Left lobe of liver (tissue), 2 donors: Measurements from ENCODE around the gene GLI2. TPM values are rescaled to one million over a fixed set of nuclear protein-coding genes. Genes with fewer than 3 reads are reported as not detected.

Source experiments
- ATAC-seq: fragments of 200-7000 bp; cut with Tn5 transposase; one replicate; pipeline ENCODE4 v1.9.1; 2020; ENCODE audit warnings: mild to moderate bottlenecking, moderate library complexity
- DNase-seq: peaks from one replicate; pipeline ENCODE4 v3.0.0-alpha.2; 2020; ENCODE audit warnings: low spot score
- total RNA-seq: library from RNA; stranded (reverse); gene quantifications from one replicate; pipeline ENCODE4 v1.2.1, GENCODE V29; 2021
- donor health status: DM: no; HTN: no; CAD: no; lungs with moderate emphysema.
- donor health status: DM: no; HTN: yes; CAD: no.

Gene GLI2
- total RNA-seq, 1 donor from 2014 or later, result 0.30 TPM

DNA sequence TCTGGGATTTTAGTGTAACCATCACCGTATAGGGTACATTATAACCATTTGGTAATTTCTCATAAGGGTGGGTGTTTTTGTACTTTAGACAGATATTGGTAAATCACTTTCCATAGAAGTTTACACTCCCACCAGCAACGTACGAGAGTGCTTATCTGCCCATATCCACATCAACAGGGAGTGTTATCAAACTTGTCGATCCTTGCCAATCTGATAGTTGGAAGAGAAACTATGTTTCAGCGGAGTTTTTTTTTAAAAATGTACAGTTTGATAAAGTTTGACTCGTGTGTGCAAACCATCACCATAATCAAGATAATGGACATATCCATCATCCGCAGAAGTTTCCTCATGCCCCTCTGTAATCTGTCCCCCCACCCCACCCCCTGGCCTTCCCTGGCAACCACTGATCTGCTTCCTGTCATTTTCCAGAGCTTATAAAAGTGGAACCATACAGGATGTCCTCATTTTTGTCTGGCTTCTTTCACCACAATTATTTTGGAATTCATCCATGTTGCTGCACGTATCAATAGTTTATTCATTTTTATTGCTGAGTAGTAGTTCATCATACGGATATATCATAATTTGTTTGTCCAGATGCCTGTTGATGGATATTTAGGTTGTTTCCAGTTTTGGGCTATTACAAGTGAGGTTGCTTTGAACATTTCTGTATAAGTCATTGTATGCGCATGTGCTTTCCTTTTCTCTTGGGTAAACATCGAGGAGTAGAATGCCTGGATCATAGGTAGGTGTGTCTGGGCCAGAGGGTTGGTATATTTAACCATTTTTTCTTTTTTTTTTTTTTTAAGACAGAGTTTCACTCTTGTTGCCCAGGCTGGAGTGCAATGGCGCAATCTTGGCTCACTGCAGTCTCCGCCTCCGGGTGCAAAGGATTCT, 18.6 kb downstream of the GLI2 start:
- ATAC-seq, result no peak
- peak; percentile 12 for DNase-seq

DNA sequence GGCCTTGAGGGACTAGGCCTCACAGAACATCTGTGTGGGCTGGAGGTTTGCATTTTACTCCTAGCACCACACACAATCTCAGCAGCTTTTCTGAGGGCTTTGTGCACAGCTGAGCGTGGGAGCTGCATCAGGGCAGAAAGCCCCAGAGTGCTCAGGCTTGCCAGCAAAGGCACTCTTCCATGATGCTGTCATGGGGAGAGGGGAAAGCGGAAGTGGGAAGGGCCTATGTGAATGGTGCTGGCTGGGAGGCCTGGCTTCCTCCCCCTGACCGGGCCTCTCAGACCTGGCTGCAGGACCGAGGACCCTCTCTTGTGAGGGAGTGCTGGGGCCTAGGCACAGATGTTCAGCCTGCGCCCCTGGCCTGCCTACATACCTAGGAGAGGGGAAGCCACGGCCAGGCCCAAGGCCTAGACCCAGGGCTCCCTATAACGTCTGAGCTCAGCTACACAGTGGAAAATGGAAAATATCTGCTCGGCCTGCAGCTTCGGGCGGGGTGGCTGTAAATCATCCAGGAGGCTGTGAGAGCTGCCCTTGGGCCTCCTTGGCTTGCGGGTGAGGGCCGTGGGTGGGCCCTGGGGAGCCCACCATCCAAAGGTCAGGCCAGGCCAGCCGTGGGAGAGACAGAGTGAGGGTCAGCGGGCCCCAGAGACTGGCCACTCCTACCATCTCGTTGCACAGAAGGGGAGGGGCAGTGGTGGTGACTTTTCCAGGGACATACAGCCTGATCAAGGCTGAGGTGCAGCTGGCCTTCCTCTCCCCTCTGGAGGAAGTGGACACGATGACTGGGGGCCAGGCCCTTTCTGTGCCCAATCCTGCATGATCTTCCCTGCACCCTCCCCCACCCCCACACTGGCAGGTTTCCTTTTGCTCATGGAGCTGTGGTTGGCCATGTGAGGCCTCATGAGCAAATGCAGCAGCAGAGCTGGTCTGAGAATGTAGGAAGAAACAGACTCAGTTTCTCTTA, 22.8 kb downstream of the GLI2 start:
- ATAC-seq (peak; percentile 37), DNase-seq (peak; percentile 44)

DNA sequence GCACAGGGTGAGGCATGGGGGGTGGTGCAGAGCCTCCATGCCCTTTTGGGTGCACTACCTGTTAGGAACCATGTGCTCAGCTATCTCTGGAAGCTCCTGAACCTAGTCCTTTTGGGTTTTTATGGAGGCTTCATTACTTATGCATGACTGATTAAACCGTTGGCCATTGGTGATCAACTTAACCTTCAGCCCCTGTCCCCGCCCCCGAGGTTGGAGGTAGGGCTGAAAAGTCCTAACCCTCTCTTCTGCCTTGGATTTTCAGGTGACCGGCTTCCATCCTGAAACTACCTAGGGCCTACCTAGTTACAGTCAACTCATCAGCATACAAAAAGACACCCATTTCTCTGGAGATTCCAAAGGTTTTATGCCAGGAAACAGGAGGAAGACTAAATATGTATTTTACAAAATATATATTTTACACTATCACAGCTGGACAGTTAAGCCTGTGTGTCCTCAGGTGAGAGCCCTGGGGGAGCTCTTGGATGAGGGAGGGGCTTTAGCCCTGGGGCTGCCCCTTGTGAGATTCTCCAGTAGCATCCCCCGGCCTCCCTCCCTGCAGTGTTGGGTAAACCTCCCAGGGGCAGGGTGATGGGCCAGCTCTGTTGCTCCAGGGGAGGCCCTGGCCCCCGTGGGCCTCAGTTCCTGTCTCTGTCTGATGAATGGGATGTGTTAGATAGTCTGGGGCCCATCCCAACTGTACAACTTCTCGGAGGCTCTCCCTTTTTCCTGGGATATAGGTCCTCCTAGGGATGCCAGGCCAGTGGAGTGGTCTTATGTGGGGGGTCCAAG, 24.1 kb downstream of the GLI2 start:
- ATAC-seq (no peak), DNase-seq (no peak)

DNA sequence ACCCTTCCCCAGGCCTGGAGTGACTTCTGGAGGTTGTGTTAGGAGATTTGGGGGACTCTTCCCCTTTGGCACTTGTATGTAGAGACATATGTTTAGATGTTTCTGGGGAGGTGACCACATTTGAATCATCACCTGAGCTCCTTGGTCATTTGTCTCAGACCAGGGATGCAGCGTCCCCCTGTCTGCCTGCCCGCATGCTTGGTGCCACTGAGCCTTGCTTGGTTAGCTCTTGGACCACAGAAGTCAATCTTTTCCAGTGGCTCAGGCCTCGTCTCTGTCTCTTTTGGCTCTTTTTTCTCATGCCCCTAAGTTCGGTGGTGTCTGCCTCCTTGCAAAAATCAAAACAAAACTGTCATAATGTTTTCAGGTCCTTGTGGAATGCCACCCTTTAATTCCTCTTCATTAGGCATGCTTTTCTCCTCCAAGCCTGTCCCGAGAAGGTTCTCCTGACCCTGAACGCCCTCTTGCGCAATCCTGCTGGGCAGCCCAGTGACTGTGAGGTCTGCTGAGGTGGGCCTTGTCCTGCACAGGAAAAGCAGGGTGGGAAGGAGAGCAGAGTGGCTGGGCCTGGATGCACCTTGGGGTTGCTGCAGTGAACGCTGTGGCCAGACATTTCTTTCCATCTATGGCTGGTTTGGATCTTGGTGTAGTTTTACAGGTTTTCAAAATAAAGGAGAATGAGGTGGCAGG, 24.9 kb downstream of the GLI2 start:
- DNase-seq, result peak; percentile 21
- no peak for ATAC-seq

DNA sequence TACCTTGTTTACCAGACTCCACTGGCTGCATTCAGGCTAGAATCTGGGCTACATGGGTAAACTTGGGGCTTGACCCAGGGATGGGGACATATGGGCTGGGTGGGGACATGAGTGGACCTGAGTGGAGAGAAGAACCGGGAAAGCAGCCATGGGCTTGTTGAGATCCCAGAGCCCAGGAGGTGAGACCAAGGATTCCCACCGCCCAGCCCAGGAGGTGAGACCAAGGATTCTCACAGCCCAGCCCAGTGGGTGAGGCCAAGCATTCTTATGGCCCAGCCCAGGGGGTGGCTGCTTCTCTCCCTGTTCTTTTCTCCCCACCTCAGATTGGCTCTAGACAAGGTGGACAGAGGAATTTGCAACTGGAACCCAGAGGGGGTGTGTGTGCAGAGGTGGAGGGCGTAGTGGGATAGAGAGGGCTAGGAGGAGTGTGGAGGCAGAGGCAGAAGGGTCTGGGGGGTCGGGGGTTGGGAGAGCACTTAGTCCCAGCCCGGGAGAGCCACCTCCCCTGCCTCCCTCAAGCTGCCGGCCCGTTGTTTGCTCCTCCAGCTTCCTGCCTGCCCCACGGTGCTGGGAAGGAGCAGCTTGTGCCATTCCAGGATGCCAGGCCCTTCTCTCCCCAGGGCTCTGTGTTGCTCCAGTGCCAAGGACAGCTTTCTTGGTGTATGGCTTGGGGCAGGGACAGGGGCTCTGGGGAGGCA, 25.6 kb downstream of the GLI2 start:
- DNase-seq (no peak), ATAC-seq (no peak)

DNA sequence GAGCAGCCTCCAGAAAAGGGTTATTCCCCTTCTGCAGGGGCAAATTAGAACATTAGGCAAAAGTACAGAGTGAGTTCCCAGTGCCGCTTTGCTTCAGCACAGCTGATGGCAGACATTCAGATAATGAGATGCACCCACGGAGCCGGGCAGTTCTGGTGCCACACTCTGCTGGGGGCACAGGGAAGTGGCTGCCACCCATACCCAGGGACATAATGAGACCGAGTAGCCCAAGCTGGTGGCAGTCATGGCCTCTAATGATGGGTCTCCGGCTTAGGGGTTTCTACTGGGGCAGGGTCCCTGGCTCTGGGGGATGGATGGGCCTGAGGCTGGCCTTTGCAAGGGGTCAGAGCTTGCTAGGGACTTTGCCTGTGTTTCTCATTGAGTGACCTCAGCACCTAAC, 26.2 kb downstream of the GLI2 start:
- ATAC-seq (no peak), DNase-seq (no peak)

DNA sequence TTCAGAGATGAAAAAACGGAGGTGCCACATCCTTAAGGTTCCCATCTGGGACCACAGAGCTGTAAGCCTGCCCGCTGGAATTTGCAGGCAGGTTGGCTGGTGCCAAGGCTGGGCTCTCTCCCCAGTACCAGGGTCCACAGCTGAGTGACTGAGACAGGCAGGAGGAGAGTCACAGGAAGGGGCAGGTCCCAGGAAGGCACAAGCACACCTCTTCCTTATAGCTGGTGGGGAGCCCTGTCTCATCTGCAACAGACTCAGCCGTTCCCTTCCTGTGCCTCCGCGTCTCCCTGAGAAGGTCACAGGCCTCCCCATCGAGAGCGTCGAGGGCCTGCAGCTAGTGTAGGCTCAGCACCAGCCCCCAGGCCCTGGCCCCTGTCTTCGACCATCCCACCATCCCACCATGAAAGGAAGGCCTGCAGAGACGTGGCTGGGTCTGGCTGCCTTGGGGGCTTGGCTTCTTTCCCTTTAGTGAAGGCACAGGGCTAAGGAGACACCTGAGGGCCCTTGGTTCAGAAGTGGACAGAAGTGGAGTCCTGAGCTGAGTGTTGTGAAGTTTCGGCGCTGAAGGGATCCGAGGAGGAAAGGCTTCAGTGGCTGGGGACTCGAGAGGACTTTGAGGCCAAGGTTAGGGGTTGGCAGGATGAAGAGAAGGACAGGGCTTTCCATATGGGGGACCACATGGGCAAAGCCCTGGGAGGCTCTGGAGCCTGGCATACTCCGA, 26.8 kb downstream of the GLI2 start:
- DNase-seq (no peak), ATAC-seq (no peak)

DNA sequence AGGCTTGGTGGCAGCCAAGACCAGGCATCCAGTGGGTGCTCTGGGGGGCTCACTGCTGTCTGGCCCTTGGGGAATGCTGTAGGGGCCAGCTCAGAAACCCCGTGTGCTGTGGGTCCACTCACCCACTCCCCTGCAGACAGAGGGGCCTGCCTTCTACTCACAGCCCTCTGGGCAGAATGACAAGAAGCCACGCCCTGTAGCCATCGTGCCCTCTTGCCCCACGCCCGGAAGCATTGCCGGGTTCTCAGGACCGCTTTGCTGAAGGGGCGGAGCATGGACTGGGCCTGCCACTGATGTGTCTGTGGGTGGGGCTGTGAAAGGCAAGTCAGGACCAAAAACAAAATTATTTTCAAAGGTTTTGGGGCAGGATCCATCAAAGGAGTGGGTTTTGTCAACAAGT, 27.8 kb downstream of the GLI2 start:
- DNase-seq, result no peak
- no peak for ATAC-seq

DNA sequence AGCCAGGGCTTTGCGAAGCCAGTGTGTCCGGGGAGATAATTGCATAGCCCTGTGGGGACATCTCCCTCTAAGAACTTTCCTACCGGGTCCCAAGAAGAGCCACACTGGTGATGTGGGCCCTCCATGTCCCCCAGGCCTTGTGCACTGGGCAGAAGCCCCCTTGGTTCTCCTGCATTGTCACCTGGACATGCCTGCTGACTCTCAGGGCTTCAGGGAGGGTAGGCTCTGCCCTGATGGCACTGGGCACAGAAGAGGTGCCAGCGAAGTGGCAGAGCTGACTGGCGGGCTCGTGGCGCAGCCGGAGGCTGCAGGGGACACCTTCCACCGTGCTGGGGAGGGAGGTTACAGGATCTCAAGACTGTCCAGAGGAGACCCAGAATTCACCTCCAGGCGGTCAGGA, 28.3 kb downstream of the GLI2 start:
- DNase-seq, result no peak
- ATAC-seq, result no peak

DNA sequence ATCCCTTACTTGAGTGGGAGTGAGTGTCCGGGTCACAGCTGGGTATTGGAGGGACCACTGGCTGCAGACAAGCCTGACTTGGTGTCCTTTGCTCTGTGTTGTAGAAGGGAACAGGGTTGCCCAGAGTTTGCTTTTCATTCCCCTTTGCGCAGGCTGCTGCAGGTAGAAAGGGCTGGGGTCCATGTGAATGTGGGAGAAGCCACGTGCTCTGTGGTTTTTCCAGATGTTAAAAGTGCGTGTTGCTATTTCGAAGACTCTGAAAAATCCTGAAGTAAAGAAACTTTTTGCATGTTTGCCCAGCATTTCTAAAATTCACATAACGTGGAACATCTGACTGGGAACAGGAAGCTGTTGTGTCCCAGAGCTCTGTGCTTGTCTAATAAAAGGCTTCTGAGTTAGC, 28.8 kb downstream of the GLI2 start:
- no peak for ATAC-seq
- no peak for DNase-seq

DNA sequence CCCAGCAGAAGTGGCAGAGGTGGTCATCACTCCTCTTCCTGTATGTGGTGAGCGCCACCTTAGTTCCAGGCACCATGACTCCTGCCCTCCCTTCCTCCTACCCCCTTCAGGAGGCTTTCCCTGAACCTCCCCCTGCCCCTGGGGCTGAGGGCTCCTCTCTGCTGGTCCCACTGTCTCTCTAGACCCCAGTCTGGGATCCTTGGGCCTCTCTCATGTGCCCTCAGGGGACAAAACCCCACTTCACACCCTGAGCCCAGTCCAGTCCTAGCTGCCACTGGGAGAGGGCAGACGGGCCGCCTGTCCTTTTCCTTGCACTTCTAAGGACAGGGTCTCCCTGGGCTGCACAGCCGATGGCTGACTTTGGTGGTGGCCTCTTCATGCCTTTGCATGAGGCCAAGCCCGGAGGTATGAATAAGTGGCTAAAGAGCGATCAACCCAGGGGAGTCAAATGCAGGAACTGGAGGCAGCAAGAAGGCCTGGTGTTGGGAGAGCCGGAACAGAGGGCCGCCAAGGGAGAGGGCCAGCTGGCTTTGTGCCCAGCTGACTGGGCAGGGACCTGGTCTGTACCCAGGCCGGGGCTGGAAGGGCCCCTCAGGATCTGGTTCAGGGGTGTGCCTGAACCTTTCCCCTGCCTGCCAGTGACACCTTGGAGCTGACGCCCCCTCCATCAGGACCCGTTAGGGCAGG, 29.5 kb downstream of the GLI2 start:
- ATAC-seq (no peak), DNase-seq (no peak)

DNA sequence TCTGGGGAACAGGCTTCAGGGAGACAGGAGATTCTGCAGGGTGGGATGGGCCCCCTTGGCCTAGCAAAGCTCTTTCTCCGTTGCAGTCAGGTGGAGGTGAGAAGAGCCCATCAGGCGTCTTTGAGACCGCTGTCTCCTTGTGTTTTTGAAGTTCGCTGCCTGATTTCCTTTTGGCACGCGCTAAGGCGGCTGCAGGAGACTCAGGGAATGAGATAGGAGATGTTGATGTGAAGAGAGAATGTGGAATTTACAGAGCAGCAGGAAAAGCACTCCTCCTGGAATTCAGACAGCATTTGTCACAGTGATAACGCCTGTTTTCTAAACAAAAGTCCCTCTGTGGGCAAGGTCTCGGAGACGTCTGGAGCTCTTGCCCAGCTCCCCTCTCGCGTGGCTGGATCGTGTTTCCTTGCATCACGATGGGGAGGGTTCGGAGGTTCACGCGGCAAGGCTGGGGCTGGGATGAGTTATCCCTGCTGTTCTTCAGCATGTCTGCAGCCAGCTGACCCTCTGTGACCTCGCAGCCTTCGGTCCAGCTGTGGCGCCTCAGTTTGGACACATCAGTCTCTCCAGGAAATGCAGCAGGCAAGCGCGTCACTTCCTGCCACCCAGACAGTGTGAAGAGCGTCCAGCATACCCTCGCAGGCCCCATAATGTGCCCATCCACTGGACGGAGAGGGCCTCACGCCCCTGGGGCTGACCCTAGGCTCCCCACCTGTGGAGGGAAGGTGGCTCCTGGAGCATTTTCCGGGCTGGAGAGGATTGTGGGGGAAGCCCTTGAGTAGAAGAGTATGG, 30.2 kb downstream of the GLI2 start:
- peak; percentile 57 for DNase-seq
- ATAC-seq, result peak; percentile 65

DNA sequence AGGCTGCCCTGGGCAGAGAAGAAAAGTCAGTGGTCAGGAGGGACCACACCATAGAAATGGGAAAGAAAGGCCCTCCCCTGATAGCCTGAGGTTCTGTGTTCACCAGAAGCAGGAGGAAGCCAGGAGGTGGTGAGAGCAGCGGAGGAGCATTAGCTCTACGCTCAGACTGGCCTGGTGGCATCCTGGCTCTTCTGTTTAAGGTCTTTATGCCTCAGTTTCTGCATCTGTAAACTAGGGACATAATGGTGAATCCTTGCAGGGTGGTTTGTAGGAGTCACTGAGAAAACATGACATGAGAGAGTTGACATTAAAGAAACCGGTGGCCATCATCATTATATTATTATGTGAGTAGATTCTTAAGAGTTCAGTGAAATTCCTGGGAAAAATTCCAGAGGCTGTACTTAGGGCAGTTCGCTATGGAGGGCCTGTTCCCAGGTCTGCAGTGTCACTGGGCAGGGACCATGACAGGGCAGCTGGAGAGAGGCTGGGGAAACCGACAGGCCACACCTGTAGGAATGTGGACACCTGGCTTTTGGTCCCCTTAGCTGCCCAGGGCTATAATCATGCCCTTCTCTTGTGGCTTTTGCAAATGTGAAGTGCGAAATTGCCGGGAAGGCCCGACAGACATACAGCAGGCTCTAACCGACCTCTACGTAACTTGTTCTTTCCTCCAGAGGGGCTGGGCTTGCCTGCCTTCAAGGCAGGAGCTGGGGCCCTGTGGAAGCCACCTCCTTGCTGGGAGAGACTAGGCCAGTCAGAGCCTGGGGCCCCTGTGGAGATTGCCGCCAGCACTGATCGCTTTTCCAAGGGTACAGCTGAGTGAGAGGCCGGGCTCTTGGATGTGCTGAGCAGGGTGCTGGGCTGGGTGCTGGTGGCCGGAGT, 31.0 kb downstream of the GLI2 start:
- no peak for ATAC-seq

DNA sequence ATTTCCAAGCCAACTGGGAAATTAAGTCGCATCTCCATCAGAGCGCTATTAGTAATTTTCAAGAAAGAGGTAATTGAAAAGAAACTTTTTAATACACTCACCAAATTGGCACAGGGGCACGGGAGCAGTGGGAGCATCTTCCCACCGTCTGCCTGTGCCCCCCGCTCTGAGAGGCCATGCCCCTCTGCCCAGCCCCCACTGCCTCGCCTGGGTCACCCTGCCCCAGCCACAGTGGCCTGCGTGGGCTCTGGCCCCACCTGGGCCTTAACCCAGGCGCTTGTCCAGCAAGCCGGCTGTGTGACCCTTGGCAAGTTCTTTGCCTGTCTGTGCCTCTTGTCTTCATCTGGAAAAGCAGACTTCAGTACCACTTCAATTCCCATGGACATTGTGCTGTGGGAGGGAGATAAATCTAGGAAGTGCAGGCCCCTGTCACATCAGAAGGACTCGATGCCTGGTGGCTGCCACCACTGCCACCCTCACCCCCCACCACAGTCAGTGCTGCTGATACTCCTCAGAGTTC, 31.9 kb downstream of the GLI2 start:
- no peak for ATAC-seq
- DNase-seq, result no peak

More for the DNA sequence above, 31.0 kb downstream of the GLI2 start:
- no peak for DNase-seq

DNA sequence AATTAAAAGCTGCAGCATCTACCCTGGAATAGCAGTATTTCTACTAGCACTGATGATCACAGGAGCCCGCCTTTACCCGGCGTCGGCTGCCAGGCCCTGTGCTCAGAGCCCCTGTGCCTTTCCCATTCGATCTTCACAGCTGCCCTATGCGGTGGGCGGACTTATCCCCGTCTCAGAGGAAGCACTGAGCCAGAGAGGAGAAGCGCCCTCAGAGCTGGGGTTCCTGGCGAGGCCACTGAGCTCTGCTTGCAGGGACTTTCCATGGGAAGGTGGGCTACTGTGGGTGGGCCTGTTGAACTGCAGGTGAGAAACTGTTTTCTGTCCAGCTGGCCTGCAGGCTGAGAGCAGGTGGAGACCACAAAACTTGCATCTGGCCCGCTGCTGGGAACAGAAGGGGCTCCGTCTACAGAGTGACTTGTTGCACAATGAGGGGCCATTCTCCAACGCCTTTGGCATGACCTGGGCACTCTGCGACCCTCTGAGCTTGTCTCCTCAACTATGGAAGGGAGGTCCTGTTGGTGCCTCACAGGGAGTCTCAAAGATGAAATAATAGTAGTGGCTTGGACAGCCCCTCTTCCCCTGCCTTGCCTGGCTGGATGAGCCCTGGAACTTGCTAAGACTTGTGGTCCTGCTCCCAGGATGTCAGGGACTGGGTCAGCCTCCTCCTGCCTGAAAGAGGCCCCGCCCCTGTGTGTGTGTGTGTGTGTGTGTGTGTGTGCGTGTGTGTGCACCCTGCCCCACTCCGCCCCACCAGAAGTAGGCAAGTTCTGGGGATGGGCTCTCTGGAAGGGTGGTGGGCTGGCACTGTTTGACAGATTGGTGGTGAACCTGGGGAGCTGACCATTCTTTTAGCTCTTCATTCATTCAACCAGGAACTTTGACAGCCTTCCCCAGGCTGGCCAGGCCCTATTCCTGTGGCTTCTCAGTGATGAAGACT, 32.7 kb downstream of the GLI2 start:
- ATAC-seq (no peak), DNase-seq (no peak)
